ENCODE data around the gene CBX5.

Gene CBX5

DNA sequence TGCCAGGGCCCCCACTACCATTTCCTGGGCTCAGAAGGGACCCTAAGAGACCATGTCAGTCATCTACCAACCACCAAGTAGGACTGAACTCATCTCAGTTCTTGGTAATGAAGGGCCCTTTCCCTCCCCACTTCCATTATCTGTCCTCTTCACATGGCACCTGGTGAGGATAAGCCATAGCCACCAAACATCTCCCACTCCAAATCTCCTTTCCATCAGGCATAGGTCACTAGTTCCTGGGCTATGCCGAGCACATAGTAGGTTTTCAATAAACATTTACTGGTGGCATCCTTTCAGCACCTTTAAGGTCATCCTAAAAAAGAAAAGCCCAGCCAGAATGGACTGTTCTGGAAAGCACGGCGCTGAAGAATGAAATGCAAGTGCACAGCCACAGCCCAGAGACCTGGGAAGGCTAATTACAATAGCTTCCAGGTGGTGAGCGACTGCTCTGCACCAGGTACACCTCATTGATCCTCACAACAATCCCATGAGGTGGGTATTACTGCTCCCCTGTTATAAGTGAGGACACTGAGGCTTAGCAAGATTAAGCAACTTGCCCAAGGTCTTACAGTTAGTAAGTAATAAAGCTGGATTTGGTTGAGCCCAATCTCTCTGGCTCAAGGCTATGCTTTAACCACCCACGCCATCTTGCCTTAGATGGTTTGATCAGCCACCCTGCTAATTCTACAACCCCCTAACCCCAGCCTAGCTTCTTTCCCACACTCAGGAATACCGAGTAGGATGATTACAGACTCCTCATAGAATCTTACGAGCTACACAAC lies 95.7 kb downstream of the CBX5 start:
- no peak overlapping the region for H3K4me3 ChIP-seq (ENCODE audit: low read length)
- TF ChIP-seq CTCF (conservative IDR thresholded peaks at IDR 0.05; ENCODE audit: low read depth, low read length) = no peak
- no peak for DNase-seq (ENCODE audit: low read depth)

- no peak for TF ChIP-seq CTCF (conservative IDR thresholded peaks at IDR 0.05; ENCODE audit: low read depth, low read length)
- DNase-seq (ENCODE audit: low read depth) = no peak
- H3K4me3 ChIP-seq (ENCODE audit: low read length) = no peak overlapping the region
Observed at GRCh38 chr12:54182981-54183380, 96.9 kb downstream of the CBX5 start.

GRCh38 chr12:54182086-54182485 lies 97.8 kb downstream of the CBX5 start:
- DNase-seq (ENCODE audit: low read depth) = no peak

More at GRCh38 chr12:54182086-54182485, 97.8 kb downstream of the CBX5 start:
- TF ChIP-seq CTCF (conservative IDR thresholded peaks at IDR 0.05; ENCODE audit: low read depth, low read length) = no peak
- H3K4me3 ChIP-seq (ENCODE audit: low read length) = no peak overlapping the region

Measured in retinal pigment epithelial cell (primary cell).